ENCODE data around the gene BATF3.

BATF3 gene

DNA sequence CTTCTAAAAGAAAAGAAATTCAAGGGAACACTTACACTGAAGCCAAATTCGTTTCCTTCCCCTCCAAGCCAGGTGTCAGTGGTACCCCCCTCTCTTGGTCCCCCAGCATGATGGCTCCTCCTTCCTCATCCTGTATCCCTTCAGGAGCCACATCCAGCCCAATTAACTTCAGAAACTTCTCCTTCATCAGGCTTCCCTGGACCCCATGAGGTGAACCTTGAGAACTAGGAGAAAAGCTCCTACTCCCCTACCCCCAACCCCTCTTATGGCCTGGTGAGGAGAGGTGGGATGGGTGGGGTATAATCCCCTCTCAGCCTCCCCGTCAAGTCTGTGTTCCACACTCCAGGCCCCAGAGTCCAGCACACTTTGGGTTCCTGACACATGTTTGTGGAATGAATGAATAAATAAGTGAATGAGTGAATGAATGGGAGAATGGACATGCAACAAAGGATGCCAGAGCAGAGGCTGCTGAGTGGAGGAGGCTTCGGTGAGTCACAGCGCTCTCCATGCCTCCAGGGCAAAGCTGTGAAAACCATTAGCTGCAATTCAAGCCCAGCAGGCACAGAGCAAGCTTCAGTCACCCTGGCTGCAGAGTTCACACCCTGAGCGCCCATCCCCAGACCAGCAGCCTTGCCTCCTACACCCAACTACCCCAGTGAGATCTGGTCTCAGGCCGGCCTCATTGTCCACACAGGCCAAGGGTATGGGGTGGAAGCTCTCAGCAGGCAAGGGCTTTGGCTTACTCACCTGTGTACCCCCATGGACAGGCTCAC lies 43.8 kb downstream of the BATF3 start:
- POLR2A ChIA-PET, result no interaction called here
- CTCF ChIA-PET, result interaction anchor here (0.8 to 1.5 kb wide), 2 partner anchors 9 to 29 kb away, joined by 3 to 7 read pairs; no protein-coding TSS in a partner anchor
- DNase-seq (ENCODE audit: extremely low spot score), result no peak
- TF ChIP-seq FOXM1 (IDR thresholded peaks at IDR 0.05; ENCODE audit: borderline replicate concordance) (no peak), CTBP1 (IDR thresholded peaks at IDR 0.05; ENCODE audit: borderline replicate concordance) (no peak)

- TF ChIP-seq BHLHE40 (IDR thresholded peaks at IDR 0.05; ENCODE audit: borderline replicate concordance) (no peak), LEF1 (IDR thresholded peaks at IDR 0.05; ENCODE audit: borderline replicate concordance) (no peak), FOXK2 (IDR thresholded peaks at IDR 0.05) (no peak), SP1 (IDR thresholded peaks at IDR 0.05) (no peak), NFRKB (IDR thresholded peaks at IDR 0.05) (no peak), ELF4 (IDR thresholded peaks at IDR 0.05) (no peak)
- TF ChIP-seq, protein P1, sequence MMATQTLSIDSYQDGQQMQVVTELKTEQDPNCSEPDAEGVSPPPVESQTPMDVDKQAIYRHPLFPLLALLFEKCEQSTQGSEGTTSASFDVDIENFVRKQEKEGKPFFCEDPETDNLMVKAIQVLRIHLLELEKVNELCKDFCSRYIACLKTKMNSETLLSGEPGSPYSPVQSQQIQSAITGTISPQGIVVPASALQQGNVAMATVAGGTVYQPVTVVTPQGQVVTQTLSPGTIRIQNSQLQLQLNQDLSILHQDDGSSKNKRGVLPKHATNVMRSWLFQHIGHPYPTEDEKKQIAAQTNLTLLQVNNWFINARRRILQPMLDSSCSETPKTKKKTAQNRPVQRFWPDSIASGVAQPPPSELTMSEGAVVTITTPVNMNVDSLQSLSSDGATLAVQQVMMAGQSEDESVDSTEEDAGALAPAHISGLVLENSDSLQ (IDR thresholded peaks at IDR 0.05), result no peak
- ChIA-PET POLR2A (interaction anchor here (1.2 kb wide), 1 partner anchor 140 kb away, joined by 3 read pairs; the partner anchor contains the start of genes NSL1 and TATDN3), CTCF (no interaction called here)
- DNase-seq (ENCODE audit: extremely low spot score), result no peak
Observed at GRCh38 chr1:212652609-212653008, 47.0 kb downstream of the BATF3 start.

DNA sequence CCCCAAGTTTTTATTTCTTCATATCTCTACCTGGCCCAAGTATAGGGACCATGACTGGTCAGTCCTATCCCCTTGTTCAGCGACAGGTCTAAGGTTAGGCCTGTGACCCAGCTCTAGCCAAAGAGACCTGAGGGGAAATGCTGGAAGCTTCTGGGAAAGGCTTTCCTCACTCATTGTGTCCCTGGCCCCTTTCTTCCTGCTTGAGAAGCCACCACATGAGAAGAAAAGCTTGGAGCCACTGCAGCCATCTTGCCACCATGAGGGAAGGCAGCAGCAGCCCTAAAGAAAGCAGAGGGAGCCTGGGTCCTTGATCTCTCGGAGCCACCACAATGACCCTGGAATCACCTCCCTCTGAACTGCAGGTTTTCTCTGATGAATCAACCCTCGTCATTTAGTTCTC lies 47.7 kb downstream of the BATF3 start:
- TF ChIP-seq L3MBTL2 (conservative IDR thresholded peaks at IDR 0.05) (no peak), SP1 (IDR thresholded peaks at IDR 0.05) (no peak), ZNF384 (IDR thresholded peaks at IDR 0.05) (no peak), TARDBP (IDR thresholded peaks at IDR 0.05) (no peak), FOXM1 (IDR thresholded peaks at IDR 0.05; ENCODE audit: borderline replicate concordance) (no peak), SUZ12 (IDR thresholded peaks at IDR 0.05) (no peak), FOXA1 (IDR thresholded peaks at IDR 0.05) (no peak), NFRKB (IDR thresholded peaks at IDR 0.05) (no peak), ELF4 (IDR thresholded peaks at IDR 0.05) (no peak), ARNT (IDR thresholded peaks at IDR 0.05) (no peak), LEF1 (IDR thresholded peaks at IDR 0.05; ENCODE audit: borderline replicate concordance) (no peak), HDGF (IDR thresholded peaks at IDR 0.05; ENCODE audit: borderline replicate concordance) (no peak)
- TF ChIP-seq, protein P1 (IDR thresholded peaks at IDR 0.05), result no peak
- DNase-seq (ENCODE audit: extremely low spot score), result no peak
- ChIA-PET POLR2A (interaction anchor here (1.2 kb wide), 1 partner anchor 140 kb away, joined by 3 read pairs; the partner anchor contains the start of genes NSL1 and TATDN3), CTCF (no interaction called here)

GRCh38 chr1:212651521-212651920 lies 48.1 kb downstream of the BATF3 start:
- TF ChIP-seq ARNT (IDR thresholded peaks at IDR 0.05) (no peak), SP1 (IDR thresholded peaks at IDR 0.05) (no peak), ZNF384 (IDR thresholded peaks at IDR 0.05) (no peak)
- POLR2A ChIA-PET, result interaction anchor here (1.2 kb wide), 1 partner anchor 141 kb away, joined by 3 read pairs; the partner anchor contains the start of genes NSL1 and TATDN3
- CTCF ChIA-PET, result no interaction called here
- DNase-seq (ENCODE audit: extremely low spot score), result no peak

GRCh38 chr1:212650228-212650627 lies 49.4 kb downstream of the BATF3 start:
- POLR2A ChIA-PET, result interaction anchor here (1.3 kb wide), 1 partner anchor 42 kb away, joined by 5 read pairs; no protein-coding TSS in a partner anchor
- no peak for DNase-seq (ENCODE audit: extremely low spot score)
- no peak for TF ChIP-seq CTBP1 (IDR thresholded peaks at IDR 0.05; ENCODE audit: borderline replicate concordance)
- TF ChIP-seq NFRKB (IDR thresholded peaks at IDR 0.05), result no peak
- no peak for TF ChIP-seq ZNF384 (IDR thresholded peaks at IDR 0.05)
- TF ChIP-seq, protein P1 (IDR thresholded peaks at IDR 0.05), result no peak
- TF ChIP-seq TARDBP (IDR thresholded peaks at IDR 0.05), result no peak
- TF ChIP-seq ARNT (IDR thresholded peaks at IDR 0.05), result no peak
- TF ChIP-seq BHLHE40 (IDR thresholded peaks at IDR 0.05; ENCODE audit: borderline replicate concordance), result no peak
- no peak for TF ChIP-seq LEF1 (IDR thresholded peaks at IDR 0.05; ENCODE audit: borderline replicate concordance)
- TF ChIP-seq SP1 (IDR thresholded peaks at IDR 0.05), result no peak
- TF ChIP-seq FOXM1 (IDR thresholded peaks at IDR 0.05; ENCODE audit: borderline replicate concordance), result no peak
- no peak for TF ChIP-seq ELF4 (IDR thresholded peaks at IDR 0.05)
- TF ChIP-seq SUZ12 (IDR thresholded peaks at IDR 0.05), result no peak
- TF ChIP-seq FOXA1 (IDR thresholded peaks at IDR 0.05), result no peak
- CTCF ChIA-PET, result no interaction called here

DNA sequence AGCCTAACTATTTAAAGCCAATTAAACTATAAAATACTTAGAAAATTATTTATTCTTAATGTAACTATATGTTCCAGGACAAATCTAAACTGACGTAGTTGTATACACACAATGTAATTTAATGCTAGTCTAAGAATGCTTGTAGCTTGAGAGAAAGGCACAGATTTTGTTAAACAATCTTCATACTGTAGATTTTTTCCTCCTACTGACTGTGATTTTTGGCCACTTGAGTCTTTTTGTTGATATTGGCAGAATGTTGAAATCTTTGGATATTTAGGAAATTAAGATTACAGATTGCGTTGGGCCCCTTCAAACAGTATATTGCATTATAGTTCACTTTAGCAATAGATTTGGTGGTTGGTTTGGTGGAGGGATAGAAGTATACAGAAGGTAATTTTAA lies 50.6 kb downstream of the BATF3 start:
- ChIA-PET CTCF (no interaction called here), POLR2A (no interaction called here)
- DNase-seq (ENCODE audit: extremely low spot score), result no peak
- no peak for TF ChIP-seq FOXK2 (IDR thresholded peaks at IDR 0.05)
- no peak for TF ChIP-seq FOXM1 (IDR thresholded peaks at IDR 0.05; ENCODE audit: borderline replicate concordance)
- no peak for TF ChIP-seq ZNF384 (IDR thresholded peaks at IDR 0.05)
- no peak for TF ChIP-seq TARDBP (IDR thresholded peaks at IDR 0.05)

DNA sequence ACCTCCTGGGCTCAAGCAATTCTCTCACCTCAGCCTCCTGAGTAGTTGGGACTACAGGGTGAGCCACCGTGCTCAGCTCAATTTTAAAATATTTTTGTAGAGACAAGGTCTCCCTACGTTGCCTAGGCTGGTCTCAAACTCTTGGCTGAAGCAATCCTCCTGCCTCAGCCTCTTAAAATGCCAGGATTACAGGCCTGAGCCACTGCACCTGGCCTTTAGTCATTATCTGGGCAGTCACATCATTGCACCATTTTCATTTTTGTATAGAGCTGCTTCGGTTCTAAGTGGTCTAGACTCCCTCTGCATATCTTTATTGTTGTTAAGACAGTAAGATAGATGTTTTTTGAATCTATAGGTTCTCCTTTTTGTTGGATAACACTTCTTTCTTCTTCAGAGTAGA lies 51.2 kb downstream of the BATF3 start:
- CTCF ChIA-PET, result no interaction called here
- no peak for TF ChIP-seq CTBP1 (IDR thresholded peaks at IDR 0.05; ENCODE audit: borderline replicate concordance)
- TF ChIP-seq FOXA1 (IDR thresholded peaks at IDR 0.05), result no peak
- no peak for TF ChIP-seq SP1 (IDR thresholded peaks at IDR 0.05)
- TF ChIP-seq ZNF384 (IDR thresholded peaks at IDR 0.05), result no peak
- no peak for TF ChIP-seq FOXM1 (IDR thresholded peaks at IDR 0.05; ENCODE audit: borderline replicate concordance)
- no peak for TF ChIP-seq NFRKB (IDR thresholded peaks at IDR 0.05)
- no peak for TF ChIP-seq BHLHE40 (IDR thresholded peaks at IDR 0.05; ENCODE audit: borderline replicate concordance)
- no peak for TF ChIP-seq ARNT (IDR thresholded peaks at IDR 0.05)
- TF ChIP-seq TARDBP (IDR thresholded peaks at IDR 0.05), result no peak
- TF ChIP-seq ELF4 (IDR thresholded peaks at IDR 0.05), result no peak
- TF ChIP-seq, protein P1 (IDR thresholded peaks at IDR 0.05), result no peak
- TF ChIP-seq L3MBTL2 (conservative IDR thresholded peaks at IDR 0.05), result no peak
- no peak for TF ChIP-seq SUZ12 (IDR thresholded peaks at IDR 0.05)
- TF ChIP-seq FOXK2 (IDR thresholded peaks at IDR 0.05), result no peak
- TF ChIP-seq LEF1 (IDR thresholded peaks at IDR 0.05; ENCODE audit: borderline replicate concordance), result no peak
- TF ChIP-seq HDGF (IDR thresholded peaks at IDR 0.05; ENCODE audit: borderline replicate concordance), result no peak
- POLR2A ChIA-PET, result no interaction called here
- DNase-seq (ENCODE audit: extremely low spot score), result no peak

Measured in HEK293T (cell line).